Neural cell (in vitro differentiated cells): ENCODE results near the gene ABT1. TPM values are rescaled to one million over a fixed set of nuclear protein-coding genes. Genes with fewer than 3 reads are reported as not detected.

ENCODE experiments used
- H2AFZ ChIP-seq: fragments of 200-600, 300-800 bp; sonication (generic), shearing (Covaris generic); 2 replicates; pipeline ENCODE4 v1.6.0; 2014; ENCODE audit warnings: low read depth, mild to moderate bottlenecking, antibody characterized with exemption, low read length, moderate library complexity
- H3F3A ChIP-seq: fragments of 200-600 bp; shearing (Covaris generic); 2 replicates; pipeline ENCODE4 v1.6.1; 2016; ENCODE audit warnings: mild to moderate bottlenecking, moderate library complexity, mixed read lengths, antibody characterized with exemption, low read length; ENCODE audit not compliant: insufficient read depth, poor library complexity, severe bottlenecking
- H3K27ac ChIP-seq: fragments of 200-600, 300-800 bp; sonication (generic), shearing (Covaris generic); 2 replicates; pipeline ENCODE4 v1.5.1; 2014; ENCODE audit warnings: mild to moderate bottlenecking, low read length, moderate library complexity
- H3K27me3 ChIP-seq: fragments of 300-800, 200-600 bp; sonication (generic), shearing (Covaris generic); 2 replicates; pipeline ENCODE4 v1.6.0; 2014; ENCODE audit warnings: mild to moderate bottlenecking, low read depth, low read length, moderate library complexity; ENCODE audit not compliant: insufficient read depth
- H3K36me3 ChIP-seq: fragments of 300-800, 200-600 bp; sonication (generic), shearing (Covaris generic); 2 replicates; pipeline ENCODE4 v1.5.1; 2014; ENCODE audit warnings: mild to moderate bottlenecking, antibody characterized with exemption, low read length, moderate library complexity; ENCODE audit not compliant: insufficient read depth
- H3K4me2 ChIP-seq: fragments of 300-800, 200-600 bp; sonication (generic), shearing (Covaris generic); 2 replicates; pipeline ENCODE4 v1.6.0; 2014; ENCODE audit warnings: mild to moderate bottlenecking, low read length
- H3K4me3 ChIP-seq: fragments of 300-800, 200-600 bp; sonication (generic), shearing (Covaris generic); 2 replicates; pipeline ENCODE4 v1.5.1; 2014; ENCODE audit warnings: mild to moderate bottlenecking, low read length, moderate library complexity
- H3K79me2 ChIP-seq: fragments of 200-600 bp; shearing (Covaris generic); replicated peaks from 2 replicates; pipeline ENCODE4 v1.6.0; 2014; ENCODE audit warnings: mild to moderate bottlenecking, low read length, moderate library complexity; ENCODE audit not compliant: insufficient read depth
- H3K9ac ChIP-seq: fragments of 300-800, 200-600 bp; sonication (generic), shearing (Covaris generic); 2 replicates; pipeline ENCODE4 v1.6.1; 2016; ENCODE audit warnings: mild to moderate bottlenecking, low read length, mixed read lengths
- H3K9me2 ChIP-seq: fragments of 200-600 bp; shearing (Covaris generic); 2 replicates; pipeline ENCODE4 v1.6.1; 2016; ENCODE audit warnings: mild to moderate bottlenecking, low read length, mixed read lengths; ENCODE audit not compliant: insufficient read depth
- H3K9me3 ChIP-seq: fragments of 200-600, 300-800 bp; sonication (generic), shearing (Covaris generic); 2 replicates; pipeline ENCODE4 v1.6.1; 2016; ENCODE audit warnings: mild to moderate bottlenecking, mixed run types, low read length, moderate library complexity, mixed read lengths
- H4K20me1 ChIP-seq: fragments of 200-600 bp; shearing (Covaris generic); 2 replicates; pipeline ENCODE4 v1.6.1; 2016; ENCODE audit warnings: mild to moderate bottlenecking, mixed run types; ENCODE audit not compliant: insufficient read depth
- CTCF ChIP-seq: fragments of 450-650 bp; IDR thresholded peaks from 2 replicates; pipeline ENCODE4 v1.5.1; 2014; ENCODE audit warnings: antibody characterized with exemption, mild to moderate bottlenecking, moderate library complexity; ENCODE audit not compliant: poor library complexity, severe bottlenecking
- EP300 ChIP-seq: fragments of 450-650 bp; conservative IDR thresholded peaks from 2 replicates; pipeline ENCODE4 v1.6.1; 2014; ENCODE audit warnings: antibody characterized with exemption, mild to moderate bottlenecking, moderate library complexity; ENCODE audit not compliant: poor library complexity, severe bottlenecking
- EZH2 ChIP-seq: fragments of 200-600, 300-800 bp; shearing (Covaris generic), sonication (generic); IDR thresholded peaks from 2 replicates; pipeline ENCODE4 v1.6.1; 2014; ENCODE audit warnings: antibody characterized with exemption, low read length, borderline replicate concordance, mild to moderate bottlenecking; ENCODE audit not compliant: insufficient read depth, poor library complexity, severe bottlenecking
- MXI1 ChIP-seq: fragments of 450-650 bp; conservative IDR thresholded peaks from 2 replicates; pipeline ENCODE4 v1.6.1; 2014; ENCODE audit warnings: antibody characterized with exemption, mild to moderate bottlenecking; ENCODE audit not compliant: poor library complexity, severe bottlenecking
- POLR2AphosphoS5 ChIP-seq: IDR thresholded peaks from 2 replicates; pipeline ENCODE4 v1.6.1; 2012
- RAD21 ChIP-seq: fragments of 450-650 bp; conservative IDR thresholded peaks from 2 replicates; pipeline ENCODE4 v1.6.1; 2014; ENCODE audit warnings: antibody characterized with exemption, mild to moderate bottlenecking, moderate library complexity
- REST ChIP-seq: IDR thresholded peaks from 2 replicates; pipeline ENCODE4 v1.6.1; 2012; ENCODE audit warnings: borderline replicate concordance
- SMC3 ChIP-seq: fragments of 450-650 bp; conservative IDR thresholded peaks from 2 replicates; pipeline ENCODE4 v1.6.1; 2014; ENCODE audit warnings: antibody characterized with exemption, mild to moderate bottlenecking, moderate library complexity; ENCODE audit not compliant: poor library complexity
- TAF1 ChIP-seq: IDR thresholded peaks from 2 replicates; pipeline ENCODE4 v1.6.1; 2012; ENCODE audit warnings: low read depth
- polyA plus RNA-seq: library from polyadenylated mRNA; depleted of rRNA; stranded (reverse); fragments of >200 nt; gene quantifications from 2 replicates; pipeline ENCODE4 v1.2.3, GENCODE V29; 2014

The ABT1 gene
- polyA plus RNA-seq, 1 donor from 2014 or later, result 26.1 TPM

GRCh38 chr6:26613689-26614683, 17.2 kb downstream of the ABT1 start:
- Histone ChIP-seq H3K4me2 (peak overlapping the region; percentile 30), H3K27me3 (peaks cover 54% of the 10 kb centered on the region)

More at GRCh38 chr6:26613689-26614683, 17.2 kb downstream of the ABT1 start:
- TF ChIP-seq TAF1 (no peak), EP300 (no peak), POLR2AphosphoS5 (no peak), CTCF (peak; percentile 19), EZH2 (peak; percentile 46), SMC3 (no peak), REST (no peak), RAD21 (no peak), MXI1 (no peak)
- Histone ChIP-seq H3K9me3 (peaks cover 6% of the 10 kb centered on the region), H3K9ac (no peak overlapping the region), H2AFZ (no peak overlapping the region), H3K36me3 (no peaks in the 10 kb centered on the region), H3K27ac (no peak overlapping the region), H3K4me3 (peak overlapping the region; percentile 63), H3K9me2 (no peaks in the 10 kb centered on the region), H4K20me1 (no peaks in the 10 kb centered on the region), H3K79me2 (no peaks in the 10 kb centered on the region), H3F3A (no peaks in the 10 kb centered on the region)
